GM21515 (cell line): ENCODE measurements around the gene DOCK4.
"Not testable (repeated sequence)": the region's sequence is repeated elsewhere in the genome, so short reads cannot be mapped to it uniquely, and the experiment has no call there.

Source experiments
- ATAC-seq: cut with Tn5 transposase; IDR thresholded peaks from one replicate; pipeline ENCODE4 v1.9.1; 2021; ENCODE audit not compliant: unreplicated experiment

Gene DOCK4

DNA sequence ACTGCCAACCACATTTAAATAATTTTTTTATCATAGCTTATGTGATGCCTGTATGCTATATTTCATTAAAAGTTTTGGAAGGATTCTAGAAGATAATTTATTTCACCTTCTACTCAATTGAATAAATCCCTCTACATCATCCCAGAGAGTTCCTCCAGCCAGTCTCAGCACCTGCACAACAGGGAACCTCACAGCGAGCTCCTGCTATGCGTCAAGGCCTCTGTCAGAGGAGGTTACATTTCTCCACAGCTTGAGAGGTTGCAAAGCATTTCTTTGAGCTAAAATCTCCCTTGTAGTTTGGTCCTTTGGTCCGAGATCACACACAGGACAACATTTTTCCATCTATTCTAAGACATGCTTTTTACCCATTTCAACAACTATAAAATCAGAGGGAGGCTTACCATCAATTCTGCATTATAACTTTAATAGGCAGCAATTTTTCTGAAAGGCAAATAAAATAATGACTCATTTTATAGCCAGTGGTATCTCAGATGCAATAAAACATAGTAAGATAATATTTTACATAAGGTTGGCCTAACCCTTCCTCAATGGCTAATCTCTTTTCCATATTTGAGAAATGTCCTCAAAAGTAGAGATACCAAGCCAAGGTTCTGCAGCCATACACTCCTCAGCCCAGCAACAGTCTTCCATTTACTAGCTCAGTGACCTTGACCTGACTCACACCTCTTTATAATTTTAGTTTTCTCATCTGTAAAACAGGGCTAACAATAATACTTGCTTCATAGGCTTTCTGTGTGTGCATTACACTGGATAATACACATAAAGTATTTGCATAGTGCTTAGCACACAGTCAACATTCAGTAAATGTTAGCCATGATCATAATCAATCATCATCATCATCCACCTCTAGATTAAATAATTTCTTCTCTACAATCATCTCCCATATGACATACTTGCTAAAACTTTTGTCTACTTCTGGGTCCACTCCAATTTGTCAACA is 68.8 kb downstream of the DOCK4 start:
- no peak for ATAC-seq

DNA sequence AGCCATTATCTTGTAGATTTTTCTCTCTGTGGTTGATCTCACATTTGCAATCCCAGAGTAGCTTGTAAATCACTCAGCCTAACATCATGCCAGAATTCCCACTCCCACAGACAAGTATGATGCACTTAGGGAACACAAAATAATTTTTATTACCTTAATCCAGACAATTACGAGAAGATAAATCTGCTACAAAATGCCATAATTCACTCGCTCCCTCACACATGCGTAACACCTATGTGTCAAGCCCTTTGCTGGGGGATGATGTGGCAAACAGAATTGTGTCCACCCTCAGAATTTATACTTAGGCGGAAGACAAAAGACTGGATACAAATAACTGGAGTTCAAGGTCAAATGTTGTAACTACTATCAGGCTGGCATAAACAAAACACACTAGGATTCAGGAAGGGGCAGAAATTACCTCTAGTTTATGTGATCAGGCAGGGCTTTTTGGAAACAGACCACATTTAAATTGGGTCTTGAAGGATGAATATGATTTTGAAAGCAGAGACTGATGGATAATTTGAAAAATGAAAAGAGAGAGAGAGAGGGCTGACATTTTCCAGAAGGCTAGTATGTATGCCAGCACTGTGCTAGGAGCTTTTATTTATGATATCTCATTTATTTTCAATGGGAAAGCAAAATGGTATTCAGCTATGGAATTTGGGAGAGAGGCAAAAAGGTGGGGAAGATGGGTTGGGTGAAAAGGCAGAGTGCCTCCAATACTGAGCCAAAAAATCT is 69.8 kb downstream of the DOCK4 start:
- no peak for ATAC-seq

DNA sequence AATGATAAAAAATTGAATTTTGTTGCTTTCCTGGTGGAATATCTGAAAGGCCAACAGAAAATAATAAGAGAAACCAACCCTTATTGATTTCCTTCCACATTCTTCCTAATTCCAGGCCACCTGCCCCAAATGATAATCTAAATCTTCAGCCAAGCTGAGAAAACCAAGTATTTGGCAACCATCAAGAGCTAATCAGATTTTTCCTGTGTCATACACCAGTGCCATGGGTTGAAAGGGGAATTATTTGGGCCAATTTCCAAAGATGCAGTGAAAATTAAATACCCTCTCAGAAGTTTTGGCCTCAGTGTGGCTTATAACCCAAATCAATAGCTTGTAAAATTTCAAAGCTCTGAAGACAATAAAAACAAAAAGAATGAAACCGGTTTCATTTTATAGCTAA is 70.4 kb downstream of the DOCK4 start:
- ATAC-seq: no peak

DNA sequence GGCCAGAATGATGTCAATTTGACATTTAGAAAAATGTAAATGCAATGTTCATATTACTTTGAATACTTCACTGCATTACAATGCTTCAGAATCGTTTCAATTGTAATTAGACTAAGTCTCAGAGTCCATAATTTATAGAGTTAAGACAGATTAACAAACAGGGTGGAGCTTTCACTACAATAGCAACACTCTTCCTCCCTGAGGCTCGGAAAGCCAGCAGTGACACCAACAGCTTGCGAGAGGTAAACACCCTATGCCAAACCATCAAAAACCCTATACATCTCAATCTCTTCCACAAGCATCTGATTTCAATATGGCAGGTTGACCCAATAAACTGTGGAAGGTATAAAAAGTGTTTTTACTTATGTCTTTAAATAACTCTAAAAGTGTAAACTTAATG is 72.2 kb downstream of the DOCK4 start:
- no peak for ATAC-seq

DNA sequence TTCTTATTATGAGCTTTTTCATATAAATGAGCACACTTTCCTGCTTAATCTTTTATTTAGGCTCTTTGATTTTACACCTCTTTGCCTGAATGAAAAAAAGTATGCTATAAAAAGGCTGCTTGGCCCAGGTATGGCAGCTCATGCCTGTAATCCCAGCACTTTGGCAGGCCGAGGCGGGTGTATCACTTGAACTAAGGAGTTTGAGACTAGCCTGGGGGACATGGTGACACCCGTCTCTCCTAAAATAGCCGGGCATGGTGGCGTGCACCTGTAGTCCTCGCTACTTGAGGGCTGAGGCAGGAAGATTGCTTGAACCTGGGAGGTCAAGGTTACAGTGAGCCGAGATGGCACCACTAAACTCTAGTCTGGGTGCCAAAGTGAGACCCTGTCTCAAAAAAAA is 72.9 kb downstream of the DOCK4 start:
- no peak for ATAC-seq

DNA sequence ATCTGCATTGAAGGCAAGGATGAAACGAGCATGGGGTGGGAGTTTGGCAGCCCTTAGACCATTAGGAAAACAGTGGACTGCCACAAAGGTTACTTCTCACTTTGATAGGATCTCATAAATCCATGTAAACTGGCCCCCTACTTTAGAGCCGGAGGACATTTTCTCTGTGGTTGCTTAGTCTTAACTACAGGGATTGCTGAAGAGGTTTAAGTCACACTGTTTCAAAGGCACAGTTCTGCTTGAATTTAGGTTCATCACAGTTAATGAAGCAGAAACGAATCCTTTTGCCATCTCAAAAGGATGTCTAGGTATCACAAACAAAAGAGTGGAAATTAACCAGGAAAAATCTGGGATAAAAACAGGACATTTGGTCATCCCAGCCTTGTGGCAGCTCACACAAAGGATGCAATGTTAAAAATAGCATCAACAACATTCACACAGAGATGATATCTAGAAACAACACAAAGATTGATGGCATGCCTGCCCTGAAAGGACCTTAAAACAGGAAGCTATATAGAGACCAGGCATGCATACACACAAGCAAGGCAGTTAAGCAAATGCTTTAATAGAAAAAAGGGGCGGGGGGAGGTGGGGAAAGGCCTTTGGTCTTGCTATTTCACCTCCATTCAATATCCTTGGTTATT is 74.0 kb downstream of the DOCK4 start:
- no peak for ATAC-seq

DNA sequence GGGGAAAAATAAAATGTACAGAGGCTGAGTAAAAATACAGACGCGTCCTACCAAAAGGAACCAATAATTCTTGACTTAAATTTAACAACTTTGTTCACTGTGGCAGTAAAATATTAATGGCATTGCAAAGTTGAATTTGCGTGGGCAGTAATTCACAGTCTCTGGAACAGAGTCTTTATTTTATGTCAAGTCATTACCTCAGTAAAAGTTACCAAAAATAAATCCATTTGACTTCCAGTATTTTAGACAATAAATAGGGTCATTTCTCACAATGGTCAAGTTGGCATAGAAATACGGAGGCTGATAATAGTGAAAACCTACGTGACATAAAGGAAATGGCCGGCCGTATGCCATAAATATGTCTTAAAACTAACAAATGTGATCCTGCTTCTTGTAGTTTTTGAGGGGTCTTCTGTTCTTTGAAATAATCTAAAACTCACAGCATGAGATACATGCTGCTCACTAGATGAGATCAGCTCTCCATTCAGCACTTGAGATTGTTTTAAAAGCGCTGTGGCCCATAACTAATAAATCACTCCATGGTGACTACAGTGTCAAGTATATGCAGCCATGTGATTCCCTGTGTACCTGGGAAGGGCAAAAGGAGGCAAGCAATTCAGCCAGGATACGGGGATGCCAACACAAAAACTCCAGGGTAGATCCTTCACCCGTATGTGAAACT is 75.3 kb downstream of the DOCK4 start:
- no peak for ATAC-seq

DNA sequence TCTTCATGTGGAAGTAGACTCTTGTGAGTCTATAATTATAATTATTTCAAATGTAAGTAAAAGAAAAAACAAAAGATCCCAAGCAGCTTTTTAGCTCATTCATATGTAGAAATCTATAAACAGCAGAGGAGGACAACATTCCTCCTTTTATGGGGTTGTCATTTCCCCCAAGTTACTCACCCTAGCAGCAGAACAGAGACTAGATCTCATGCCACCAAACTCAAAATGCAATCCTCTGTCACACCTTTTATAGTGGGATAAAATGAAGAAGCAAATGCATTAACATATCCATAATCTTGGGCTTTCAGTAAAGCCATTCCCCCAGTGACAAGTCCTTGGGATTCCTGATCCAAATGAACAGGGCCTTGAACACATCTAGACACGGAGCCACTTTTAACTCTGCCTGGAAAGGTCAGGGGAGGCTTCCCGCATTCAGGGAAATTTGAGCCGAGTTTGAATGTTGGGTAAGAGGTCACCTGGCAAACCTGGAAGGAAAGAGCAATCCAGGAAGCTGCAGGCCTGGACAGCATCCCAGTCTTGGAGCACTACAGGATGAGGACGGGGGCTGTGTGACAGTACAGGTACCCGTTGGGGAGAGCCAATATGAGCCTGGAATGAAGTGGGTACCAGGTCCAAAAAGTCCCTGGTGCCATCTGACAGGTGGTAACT is 76.4 kb downstream of the DOCK4 start:
- ATAC-seq: no peak

DNA sequence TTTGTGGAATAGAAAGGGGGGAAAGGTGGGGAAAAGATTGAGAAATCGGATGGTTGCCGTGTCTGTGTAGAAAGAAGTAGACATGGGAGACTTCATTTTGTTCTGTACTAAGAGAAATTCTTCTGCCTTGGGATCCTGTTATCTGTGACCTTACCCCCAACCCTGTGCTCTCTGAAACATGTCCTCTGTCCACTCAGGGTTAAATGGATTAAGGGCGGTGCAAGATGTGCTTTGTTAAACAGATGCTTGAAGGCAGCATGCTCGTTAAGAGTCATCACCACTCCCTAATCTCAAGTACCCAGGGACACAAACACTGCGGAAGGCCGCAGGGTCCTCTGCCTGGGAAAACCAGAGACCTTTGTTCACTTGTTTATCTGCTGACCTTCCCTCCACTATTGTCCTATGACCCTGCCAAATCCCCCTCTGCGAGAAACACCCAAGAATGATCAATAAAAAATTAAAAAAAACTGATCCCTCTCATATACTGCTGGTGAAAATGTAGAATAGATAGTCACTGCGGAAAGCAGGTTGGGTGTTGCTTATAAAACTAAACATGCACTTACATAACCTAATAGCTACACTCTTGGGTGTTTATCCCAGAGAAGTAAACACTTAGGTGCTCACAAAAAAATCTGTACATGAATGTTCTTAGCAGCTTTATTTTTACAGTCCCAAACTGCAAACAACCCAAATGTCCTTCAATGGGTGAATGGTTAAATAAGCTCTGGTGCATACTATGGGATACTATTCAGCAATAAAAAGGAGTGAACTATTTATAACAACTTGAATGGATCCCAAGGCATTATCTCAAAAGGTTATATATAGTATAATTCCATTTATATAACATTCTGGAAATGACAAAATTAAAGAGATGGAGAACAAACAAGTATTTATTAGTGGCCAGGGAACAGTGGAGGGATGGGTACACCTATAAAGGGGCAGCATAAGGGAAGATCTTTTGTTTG is 77.5 kb downstream of the DOCK4 start:
- ATAC-seq: not testable (repeated sequence)

DNA sequence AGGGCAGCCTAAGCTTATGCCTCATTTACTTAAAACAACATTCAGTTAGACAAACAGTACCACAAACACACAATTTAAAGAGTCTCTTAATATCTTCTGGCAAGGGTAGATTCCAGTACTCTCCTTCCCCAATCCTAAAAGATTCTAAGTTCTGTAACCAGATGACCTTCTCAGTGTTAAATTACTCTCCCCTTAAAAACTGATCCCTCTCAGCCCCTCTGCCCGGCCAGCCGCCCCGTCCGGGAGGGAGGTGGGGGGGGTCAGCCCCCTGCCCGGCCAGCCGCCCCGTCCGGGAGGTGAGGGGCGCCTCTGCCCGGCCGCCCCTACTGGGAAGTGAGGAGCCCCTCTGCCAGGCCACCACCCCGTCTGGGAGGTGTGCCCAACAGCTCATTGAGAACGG is 78.2 kb downstream of the DOCK4 start:
- ATAC-seq: not testable (repeated sequence)

DNA sequence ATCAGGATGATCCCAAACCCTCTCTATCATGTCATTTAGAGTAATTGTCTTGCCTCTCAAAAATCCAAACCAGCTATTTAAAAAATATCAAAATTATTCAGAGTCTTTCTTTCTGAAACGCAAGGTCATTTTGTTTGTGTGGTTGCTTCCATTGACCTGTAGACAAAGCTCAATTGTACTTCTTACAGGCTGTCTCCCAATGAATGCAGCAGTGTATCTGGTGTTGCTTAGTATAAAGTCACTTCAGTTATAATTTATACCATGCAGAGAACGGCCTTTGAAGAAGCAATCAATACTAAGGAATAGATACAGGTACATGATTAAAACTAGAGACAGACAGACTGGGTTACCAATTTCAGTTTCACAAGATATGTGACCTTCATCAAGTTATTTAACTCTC is 80.9 kb downstream of the DOCK4 start:
- ATAC-seq: no peak

DNA sequence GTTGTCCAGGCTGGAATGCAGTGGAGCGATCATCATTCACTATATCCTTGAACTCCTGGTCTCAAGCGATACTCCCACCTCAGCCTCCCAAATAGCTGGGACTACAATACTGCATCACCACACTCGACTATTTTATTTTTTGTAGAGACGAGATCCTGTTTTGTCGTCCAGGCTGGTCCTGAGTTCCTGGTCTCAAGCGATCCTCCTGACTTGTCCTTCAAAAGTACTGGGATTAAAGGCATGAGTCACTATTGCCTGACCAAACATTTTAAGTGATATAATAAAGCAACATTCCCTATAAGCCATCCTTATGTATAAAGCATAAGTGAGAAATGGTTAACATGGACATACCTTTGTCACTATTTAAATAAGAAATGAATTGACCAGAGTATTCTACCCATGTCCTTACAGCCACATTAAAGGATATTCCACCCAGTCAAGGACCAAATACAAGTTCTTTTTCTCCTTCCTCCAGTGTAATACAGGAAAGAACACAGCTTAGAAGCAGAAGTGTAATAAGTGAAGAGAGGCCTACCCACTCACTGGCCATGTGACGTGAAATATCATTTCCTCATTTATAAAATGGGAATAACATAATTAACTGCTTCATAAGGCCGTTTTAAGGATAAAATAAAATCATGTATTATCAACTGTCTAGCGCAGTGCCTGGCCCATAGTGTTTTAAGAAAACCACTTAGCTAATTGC is 82.0 kb downstream of the DOCK4 start:
- ATAC-seq: no peak

DNA sequence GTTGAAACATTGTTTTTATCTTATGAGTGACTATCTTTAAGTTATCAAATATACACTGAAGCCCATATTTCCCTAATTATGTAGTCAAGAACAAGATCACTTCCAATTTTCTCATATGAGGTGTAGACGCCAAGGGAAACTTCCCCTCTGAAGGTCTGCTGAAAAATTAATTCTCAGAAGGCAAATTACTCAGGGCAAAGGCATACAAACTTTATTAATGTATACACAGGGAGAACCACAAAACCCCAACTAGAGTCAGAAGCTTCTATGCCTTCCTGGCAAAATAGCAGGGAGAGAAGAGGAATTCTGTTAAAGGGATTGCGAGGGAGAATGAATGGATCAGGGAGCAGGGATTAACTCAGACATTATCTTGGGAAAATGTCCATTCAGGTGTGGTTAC is 83.4 kb downstream of the DOCK4 start:
- ATAC-seq: no peak

DNA sequence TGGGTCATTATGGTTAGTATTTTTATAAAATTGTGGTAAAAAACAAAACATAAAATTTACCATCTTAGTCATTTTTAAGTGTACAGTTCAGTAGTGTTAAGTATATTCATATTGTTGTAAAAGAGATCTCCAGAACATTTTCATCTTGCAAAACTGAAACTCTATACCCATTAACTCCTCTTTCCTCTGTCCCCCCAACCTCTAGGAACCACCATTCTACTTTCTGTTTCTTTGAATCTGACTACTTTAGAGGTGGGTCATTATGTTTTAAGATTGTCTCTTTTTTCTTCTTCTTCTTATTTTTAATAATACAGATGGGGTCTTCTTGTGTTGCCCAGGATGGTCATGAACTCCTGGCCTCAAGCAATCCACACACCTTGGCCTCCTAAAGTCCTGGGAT is 84.1 kb downstream of the DOCK4 start:
- no peak for ATAC-seq

DNA sequence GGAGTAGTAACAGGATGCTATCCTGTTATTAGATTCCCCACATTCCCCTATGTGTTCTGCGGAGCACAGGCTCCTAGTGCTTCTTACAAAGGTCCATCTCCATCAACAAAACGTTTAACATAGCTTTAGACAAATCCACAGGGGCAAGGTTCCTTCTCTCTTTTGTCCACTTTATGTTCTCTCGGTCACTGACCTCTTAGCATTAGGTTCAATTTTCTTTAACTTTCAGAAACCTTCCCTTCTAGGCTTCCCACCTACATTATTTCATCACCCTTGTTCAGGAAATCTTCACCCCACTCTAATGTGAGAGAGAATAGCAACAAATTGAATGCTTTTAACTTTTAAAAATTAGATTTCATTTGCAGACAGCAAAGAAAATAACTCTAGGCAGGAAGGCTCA is 84.9 kb downstream of the DOCK4 start:
- no peak for ATAC-seq

DNA sequence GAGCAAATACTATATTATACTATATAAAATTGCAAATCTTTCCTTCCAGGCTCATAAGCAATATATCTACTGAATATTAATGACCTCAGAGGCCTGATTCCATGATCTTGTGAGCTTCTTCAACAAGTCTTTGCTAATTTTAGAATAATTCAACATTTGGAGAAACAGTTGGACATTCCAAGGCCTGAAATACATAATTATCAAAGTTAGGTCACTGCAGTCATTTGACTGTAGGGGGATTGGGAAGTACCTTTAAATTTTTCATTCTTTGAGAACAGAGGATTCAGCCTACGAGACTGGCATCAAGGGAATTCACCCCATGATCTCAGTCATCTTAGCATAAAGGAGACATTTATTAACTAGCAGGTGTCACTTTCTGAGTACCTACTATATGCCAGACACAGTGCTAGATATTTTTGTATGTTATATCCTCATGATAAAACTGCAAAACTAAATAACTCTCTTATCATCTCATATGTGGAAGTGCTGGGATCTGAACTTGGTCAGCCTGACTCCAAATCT is 85.4 kb downstream of the DOCK4 start:
- ATAC-seq: no peak

DNA sequence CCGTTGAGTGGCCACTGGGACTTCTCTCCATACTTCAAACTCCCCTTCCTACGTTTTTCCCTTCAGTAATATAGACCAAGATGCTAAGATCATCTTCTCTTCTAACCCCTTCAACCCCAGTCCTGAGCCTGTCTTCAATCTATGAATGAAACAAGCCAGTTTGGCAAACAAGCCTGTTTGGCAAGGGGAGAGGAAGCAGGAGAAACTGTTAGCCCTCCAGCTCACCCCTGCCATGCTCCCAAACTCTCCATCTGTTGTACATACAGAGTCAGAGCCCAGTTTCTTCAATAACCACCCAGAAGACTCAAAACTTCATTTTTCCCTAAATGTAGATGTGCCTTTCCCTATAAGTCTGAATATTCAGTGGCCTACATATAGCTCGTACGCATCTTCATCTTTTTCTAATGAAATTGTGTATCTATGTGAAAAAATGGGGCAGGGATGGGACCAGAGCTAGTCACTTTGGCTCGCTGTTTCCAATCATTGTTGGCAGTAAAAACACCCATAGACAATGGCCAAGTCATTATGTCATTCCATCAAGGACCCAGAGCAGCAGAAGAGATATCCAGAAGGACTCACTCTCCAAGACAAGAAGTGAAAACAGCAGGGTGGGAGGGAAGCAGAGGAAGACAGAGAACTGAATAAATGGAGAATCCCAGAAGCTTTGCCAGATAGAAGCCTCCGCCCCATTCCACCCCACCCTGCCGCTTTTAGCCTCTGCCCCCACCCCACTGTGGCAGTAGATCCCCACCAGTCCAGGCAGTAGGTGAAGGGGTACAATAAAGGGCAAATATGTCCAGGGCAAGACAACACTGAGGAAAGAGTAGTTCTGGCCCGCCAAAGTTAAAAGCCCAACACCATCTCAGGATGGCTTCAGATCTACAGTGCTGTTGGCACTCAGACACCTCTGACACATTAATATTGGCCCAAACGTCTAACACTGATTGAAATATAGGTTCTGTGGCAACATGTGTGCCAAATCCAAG is 87.3 kb downstream of the DOCK4 start:
- ATAC-seq: no peak
